AG08396 (cell line): ENCODE data around the gene DNAJC4.
"Not testable (repeated sequence)": the region's sequence is repeated elsewhere in the genome, so short reads cannot be mapped to it uniquely, and the experiment has no call there.

ENCODE experiments used
- DNase-seq: peaks from one replicate; pipeline ENCODE4 v3.0.0; 2012; ENCODE audit warnings: low spot score, mixed read lengths

The DNAJC4 gene

GRCh38 chr11:64245797-64246620, 15.7 kb downstream of the DNAJC4 start:
- DNase-seq = peak; percentile 88

DNA sequence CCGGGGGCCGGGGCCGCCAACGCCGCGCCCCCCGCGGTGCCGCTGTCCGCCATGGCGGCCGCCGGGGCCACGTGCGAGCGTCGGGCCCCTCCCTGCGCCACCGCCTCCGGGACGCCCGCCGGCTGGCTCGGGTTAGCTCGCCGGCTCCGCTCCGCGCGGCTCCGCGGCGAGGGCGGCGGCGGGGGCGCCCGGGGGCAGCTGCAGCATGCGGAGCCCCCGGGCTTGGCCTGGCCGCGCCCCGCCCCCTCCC, 16.2 kb downstream of the DNAJC4 start:
- not testable (repeated sequence) for DNase-seq

GRCh38 chr11:64246871-64247728, 16.8 kb downstream of the DNAJC4 start, which contains the start of gene PPP1R14B:
Gene PPP1R14B (minus strand): TSS chr11:64246943. CDS start chr11:64246673, 270 bp downstream.
- peak; percentile 94 for DNase-seq

DNA sequence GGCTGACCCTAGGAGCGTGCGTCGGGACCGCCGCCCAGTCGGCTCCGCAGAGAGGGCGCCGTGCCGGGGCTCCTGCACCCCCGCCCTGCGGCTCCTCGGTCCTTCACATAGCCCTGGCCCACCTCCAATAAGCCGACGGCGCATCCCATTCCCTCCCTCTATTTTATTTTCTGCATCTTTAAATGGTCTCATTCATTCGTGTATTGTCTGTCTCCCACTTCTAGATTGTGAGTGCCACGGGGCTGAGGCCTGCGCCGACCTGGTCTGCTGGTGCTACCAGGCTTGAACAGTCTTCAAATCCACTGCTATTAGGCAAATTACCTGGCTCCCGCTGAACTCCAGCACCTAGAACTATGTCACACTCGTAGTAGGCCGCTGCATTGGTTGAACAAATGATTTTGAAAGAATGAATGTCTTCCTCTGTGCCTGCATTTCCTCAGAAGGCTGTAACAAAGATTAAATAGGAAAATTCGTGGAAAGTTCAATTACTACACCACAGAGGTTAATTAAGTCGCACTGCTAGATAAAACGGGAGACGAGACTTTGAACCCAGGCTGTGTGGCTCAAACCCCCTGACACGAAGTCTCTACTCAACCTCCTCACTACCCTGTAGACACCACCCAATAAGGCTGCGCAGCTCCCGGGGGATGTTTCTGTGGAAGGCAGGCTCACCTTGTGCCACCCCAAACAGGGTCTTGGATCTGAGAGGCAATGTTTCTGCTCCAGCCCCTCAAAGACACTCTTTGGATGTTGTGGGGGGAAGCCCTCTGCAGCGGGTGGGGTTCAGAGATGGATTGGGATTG, 17.6 kb downstream of the DNAJC4 start:
- no peak for DNase-seq

DNA sequence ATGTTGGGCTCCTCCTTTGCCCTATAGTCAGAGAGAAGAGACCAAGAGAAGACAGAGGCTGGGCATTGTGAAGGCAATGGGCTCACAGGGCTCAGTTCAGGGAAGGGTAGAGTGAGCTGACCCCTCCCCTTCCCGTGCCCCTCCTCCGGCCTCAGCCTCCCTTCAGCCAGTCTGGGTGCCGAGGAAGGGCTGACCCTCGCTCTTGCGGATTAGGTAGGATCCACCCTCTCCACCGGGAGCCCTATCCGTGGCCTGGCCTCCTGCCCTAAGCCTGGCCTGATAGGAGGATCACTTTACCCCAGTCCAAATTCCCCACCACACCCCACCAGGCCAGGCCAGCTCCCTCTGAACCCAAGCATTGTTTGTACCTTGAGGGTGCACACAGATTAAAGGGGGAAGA, 18.2 kb downstream of the DNAJC4 start:
- DNase-seq = no peak

GRCh38 chr11:64249038-64249437, 18.7 kb downstream of the DNAJC4 start:
- DNase-seq = no peak

GRCh38 chr11:64249563-64250414, 19.4 kb downstream of the DNAJC4 start:
- DNase-seq = no peak

DNA sequence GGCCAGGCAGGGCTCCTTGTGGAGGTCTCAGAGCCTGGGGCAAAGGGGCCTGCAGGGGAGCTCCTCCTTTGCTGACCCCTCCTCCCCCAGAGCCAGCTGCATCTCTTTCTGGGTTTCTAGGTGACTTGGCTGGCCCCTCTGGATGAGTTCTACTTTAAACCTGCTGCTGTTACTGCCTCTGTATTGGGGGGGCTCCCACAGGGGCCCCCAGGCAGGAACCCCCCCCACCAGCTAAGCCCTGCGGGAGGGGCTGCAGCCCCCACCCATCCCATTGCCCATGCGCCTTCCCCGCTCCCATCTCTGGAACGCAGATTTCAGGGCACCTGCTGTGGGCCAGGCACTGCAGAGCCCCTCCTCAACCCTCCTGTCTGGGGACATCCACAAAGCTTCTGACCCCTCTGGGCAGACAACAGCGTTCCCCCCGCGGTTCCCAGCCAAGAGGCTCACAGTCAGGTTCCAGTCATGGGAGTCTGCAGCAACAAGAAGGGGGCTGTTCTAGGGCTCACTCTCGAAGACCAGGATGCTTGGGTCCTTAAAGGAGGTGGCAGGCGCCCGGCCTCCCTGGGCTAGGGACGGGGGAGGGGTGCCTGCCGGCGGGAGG, 20.2 kb downstream of the DNAJC4 start:
- DNase-seq = no peak

DNA sequence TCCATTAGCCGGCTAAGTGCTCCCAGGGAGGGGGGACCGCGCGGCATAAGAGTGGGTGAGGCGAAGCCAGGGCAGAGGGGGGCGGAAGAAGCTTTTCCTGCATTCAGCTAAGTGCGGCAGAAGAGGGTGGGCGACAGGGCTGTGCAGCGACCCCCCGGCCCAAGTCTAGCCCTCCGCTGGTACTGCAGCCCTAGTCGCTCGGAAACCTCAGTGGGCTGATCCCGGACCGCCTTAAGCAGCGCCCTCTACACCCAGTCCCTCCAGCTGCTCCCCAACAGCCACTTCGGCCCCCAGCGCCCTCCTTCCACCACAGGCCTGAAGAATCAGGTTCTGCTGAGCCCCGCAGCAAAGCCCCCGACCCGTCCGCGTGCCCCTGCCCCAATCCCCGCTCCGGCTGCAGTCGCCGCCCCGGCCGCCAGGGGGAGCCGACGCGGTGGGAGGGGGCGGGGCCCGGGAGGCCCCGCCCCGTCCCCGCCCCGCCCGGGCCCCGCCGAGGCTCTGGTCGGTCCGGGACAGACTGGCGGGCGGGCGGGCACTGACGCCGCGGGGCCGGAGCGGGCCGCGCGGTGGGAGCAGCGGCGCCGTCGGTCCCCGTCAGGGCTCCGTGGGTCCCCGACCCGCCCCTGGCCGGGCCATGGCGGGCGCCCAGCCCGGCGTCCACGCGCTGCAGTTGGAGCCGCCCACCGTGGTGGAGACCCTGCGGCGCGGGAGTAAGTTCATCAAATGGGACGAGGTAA, 20.8 kb downstream of the DNAJC4 start, which contains the start of gene PLCB3:
Gene PLCB3 (plus strand): TSS at position 515 of the 737 bp plus-strand sequence. CDS start 120 bp downstream, at position 635.
- peak; percentile 92 for DNase-seq

GRCh38 chr11:64251753-64252002, 21.3 kb downstream of the DNAJC4 start:
- no peak for DNase-seq

DNA sequence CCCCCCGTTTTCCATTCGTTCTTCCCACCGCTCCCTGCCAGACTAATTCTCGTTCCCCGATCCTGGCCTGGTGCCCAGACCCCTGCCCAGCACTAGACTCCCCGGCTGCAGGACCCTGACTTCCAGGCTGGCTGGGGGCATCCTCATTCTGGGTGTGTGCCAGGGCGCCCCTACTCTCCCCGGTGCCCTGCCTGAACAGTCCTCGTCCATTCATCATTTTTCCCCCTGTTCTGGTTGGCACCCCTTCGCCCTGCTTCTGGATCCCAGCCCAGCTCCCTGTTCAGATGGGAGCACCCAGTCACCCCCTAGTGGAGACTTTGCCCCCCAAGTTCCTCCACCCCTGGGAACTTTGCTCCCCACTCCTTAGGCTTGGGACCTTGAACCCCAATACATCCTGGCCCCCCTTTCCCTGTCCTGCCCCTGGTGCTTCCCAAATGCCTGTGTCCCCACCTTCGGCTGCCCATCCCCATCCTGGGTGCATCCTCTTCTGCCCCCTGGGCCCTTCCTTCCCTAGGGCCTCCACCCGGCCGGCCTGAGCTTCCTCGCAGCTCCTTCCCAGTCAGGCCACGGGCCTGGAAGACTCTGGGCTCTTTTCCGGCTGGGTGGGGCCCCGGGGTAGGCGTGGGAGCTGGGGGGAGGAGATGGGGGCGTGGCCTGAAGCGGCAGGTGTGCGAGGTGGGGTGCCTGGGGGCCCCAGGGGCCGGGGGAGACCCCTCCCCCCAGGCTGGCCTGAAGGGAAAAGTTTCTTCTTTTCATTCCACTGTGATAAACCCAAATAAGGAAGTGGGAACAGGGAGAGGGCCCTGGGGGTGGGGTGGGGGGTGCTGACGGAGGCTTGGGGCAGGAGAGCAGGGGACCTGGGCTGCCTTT, 21.9 kb downstream of the DNAJC4 start:
- DNase-seq = peak; percentile 78

DNA sequence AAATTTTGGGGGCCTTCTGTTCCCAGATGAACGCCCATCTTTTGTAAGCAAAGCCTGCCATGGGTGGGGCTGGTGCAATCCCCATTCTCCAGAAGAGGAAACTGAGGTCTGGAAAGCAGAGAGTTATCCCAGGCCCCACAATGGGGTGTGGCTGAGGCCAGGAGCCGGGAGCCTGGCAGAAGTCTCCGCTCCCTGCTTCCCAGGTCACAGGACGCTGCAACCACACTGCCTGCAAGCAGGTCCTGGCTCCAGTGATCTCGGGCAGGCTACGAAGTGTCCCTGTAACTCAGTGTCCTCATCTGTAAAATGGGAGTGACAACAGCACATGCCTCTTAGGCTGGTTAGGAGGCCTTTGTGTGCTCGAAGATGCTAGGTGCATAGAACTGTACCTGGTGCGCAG, 22.7 kb downstream of the DNAJC4 start:
- no peak for DNase-seq

DNA sequence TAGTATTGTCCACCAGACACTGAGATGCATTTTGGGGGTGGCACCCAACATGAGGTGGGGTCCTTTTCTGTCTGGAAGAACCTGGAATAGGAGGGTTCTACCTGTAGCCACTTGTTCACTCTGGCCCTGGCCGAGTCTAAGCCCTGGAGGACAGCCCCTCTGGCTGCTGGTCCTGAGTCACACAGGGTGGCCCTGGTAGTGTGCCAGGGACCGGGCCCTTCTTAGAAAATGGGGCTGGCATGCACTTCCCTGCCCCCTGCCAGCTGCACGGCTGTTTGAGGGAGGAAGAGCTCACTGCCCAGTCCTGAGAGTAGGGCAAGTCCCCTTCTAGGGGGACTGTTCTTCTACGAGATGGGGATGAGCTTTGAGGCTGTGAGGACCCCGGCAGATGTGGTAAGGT, 23.1 kb downstream of the DNAJC4 start:
- DNase-seq = peak; percentile 57

DNA sequence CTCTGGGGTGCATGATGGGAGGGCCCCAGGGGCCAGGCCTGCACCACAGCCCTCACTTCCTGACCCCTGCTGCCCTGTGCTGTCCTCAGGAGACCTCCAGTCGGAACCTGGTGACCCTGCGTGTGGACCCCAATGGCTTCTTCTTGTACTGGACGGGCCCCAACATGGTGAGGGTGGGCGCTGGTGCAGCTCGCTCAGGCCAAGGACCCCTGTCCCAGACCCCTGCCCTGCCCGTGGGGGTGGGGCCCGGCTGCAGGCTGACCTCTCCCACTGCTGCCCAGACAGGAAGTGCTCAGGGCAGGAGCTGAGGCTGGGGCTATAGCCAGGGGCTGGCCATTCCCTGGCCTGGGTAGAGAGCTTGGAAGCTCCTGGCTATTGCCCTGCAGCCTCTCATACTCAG, 24.0 kb downstream of the DNAJC4 start:
- no peak for DNase-seq

DNA sequence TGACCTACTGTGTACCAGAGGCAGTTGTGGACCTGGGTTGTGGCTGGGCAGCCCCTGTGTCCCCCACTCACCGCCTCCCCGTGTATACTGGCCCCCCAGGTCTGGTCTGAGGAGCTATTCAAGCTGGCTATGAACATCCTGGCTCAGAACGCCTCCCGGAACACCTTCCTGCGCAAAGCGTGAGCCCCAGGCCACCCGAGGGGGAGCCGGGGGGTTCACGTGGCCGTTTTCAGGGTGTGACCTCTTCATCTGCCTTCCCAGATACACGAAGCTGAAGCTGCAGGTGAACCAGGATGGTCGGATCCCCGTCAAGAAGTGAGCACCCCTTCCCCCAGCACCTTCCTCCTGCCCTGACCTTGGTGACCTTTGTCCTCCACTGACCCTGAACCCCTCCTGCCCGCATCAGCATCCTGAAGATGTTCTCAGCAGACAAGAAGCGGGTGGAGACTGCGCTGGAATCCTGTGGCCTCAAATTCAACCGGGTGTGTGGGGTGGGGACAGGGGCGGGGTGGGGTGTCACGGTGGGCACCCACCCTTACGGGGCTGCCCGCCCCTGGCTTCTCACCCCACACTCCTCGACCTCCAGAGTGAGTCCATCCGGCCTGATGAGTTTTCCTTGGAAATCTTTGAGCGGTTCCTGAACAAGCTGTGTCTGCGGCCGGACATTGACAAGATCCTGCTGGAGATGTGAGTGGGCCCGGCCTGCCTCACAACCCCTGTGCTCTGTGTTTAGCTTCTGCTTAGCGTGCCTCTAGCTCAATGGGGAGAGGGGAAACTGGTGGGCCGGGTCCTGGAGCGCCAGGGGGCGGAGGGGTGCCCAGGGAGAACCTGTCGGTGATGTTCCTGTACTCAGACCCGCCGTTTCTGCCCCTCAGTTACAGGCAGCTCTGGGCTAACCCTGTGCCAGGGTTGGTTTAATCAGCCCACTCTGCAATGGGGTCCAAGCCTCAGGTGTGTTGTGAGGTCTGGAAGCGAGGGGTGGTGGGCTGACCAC, 25.1 kb downstream of the DNAJC4 start:
- DNase-seq = no peak

GRCh38 chr11:64256300-64256699, 26.0 kb downstream of the DNAJC4 start:
- DNase-seq = no peak

DNA sequence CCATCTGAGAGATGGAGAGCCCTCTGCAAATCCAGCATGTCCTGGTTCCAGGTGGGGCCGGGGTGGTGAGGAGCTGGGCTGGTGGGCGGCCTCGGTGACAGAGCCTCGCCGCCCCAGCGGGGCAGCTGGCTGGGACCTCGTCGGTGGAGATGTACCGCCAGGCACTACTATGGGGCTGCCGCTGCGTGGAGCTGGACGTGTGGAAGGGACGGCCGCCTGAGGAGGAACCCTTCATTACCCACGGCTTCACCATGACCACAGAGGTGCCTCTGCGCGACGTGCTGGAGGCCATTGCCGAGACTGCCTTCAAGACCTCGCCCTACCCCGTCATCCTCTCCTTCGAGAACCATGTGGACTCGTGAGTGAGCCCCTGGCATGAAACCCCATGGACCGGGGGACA, 28.0 kb downstream of the DNAJC4 start:
- DNase-seq = no peak

DNA sequence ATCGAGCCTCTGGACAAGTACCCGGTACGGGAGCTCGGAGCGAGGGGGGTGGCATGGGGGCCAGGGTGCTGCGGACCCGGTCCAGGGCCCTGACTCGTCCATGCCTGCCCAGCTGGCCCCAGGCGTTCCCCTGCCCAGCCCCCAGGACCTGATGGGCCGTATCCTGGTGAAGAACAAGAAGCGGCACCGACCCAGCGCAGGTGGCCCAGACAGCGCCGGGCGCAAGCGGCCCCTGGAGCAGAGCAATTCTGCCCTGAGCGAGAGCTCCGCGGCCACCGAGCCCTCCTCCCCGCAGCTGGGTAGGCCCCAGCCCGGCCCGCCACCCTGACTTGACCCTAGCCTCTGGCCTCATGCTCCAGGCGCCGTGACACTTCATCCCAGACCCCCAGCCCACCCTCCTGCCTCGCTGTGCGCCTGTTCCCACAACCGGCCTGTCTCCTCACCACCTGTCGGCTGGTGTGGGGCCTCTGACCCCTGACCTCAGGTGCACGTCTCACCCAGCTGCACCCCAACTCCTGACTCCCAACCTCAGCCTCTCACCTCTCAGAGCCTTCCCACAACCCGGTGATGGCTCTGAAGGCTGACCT, 28.7 kb downstream of the DNAJC4 start:
- no peak for DNase-seq
